OCI-LY1 (cell line): ENCODE results near the gene CD74.

Source experiments
- H2AFZ ChIP-seq: fragments of 200-600 bp; sonication (generic), shearing (Covaris generic); 2 replicates; pipeline ENCODE4 v1.6.0; 2014; ENCODE audit warnings: antibody characterized with exemption, mild to moderate bottlenecking, low read length
- H3F3A ChIP-seq: fragments of 200-600 bp; sonication (generic), shearing (Covaris generic); 2 replicates; pipeline ENCODE4 v1.6.0; 2014; ENCODE audit warnings: mild to moderate bottlenecking, antibody characterized with exemption, low read length, moderate library complexity; ENCODE audit not compliant: insufficient read depth
- H3K27ac ChIP-seq: fragments of 200-600 bp; sonication (generic); 2 replicates; pipeline ENCODE4 v1.5.1; 2014; ENCODE audit warnings: low read length, mixed run types, mild to moderate bottlenecking, low read depth; ENCODE audit not compliant: poor library complexity, severe bottlenecking
- H3K27me3 ChIP-seq: fragments of 200-600 bp; sonication (generic); 2 replicates; pipeline ENCODE4 v1.6.0; 2014; ENCODE audit warnings: antibody characterized with exemption, mild to moderate bottlenecking, low read length, moderate library complexity; ENCODE audit not compliant: insufficient read depth
- H3K36me3 ChIP-seq: fragments of 200-600 bp; sonication (generic); 2 replicates; pipeline ENCODE4 v1.6.1; 2014; ENCODE audit warnings: mild to moderate bottlenecking, antibody characterized with exemption, low read length, moderate library complexity, mixed read lengths; ENCODE audit not compliant: insufficient read depth
- H3K4me1 ChIP-seq: fragments of 200-600 bp; sonication (generic); 2 replicates; pipeline ENCODE4 v1.5.1; 2014; ENCODE audit warnings: mild to moderate bottlenecking, low read length, moderate library complexity; ENCODE audit not compliant: insufficient read depth, severe bottlenecking
- H3K4me2 ChIP-seq: fragments of 200-600 bp; sonication (generic), shearing (Covaris generic); 2 replicates; pipeline ENCODE4 v1.6.1; 2014; ENCODE audit warnings: low read length
- H3K4me3 ChIP-seq: fragments of 200-600 bp; sonication (generic); 2 replicates; pipeline ENCODE4 v1.5.1; 2014; ENCODE audit warnings: low read length, low read depth, mild to moderate bottlenecking, mixed read lengths; ENCODE audit not compliant: poor library complexity, severe bottlenecking
- H3K79me2 ChIP-seq: fragments of 200-600 bp; shearing (Covaris generic); 2 replicates; pipeline ENCODE4 v1.6.1; 2016; ENCODE audit warnings: mixed run types, low read length, mixed read lengths; ENCODE audit not compliant: insufficient read depth
- H3K9ac ChIP-seq: fragments of 200-600 bp; sonication (generic), shearing (Covaris generic); 2 replicates; pipeline ENCODE4 v1.6.1; 2014; ENCODE audit warnings: mild to moderate bottlenecking, low read length, mixed read lengths
- H3K9me2 ChIP-seq: fragments of 200-600 bp; sonication (generic), shearing (Covaris generic); 2 replicates; pipeline ENCODE4 v1.6.1; 2014; ENCODE audit warnings: low read depth, mild to moderate bottlenecking, low read length, mixed read lengths
- H3K9me3 ChIP-seq: fragments of 200-600 bp; shearing (Covaris generic); 2 replicates; pipeline ENCODE4 v1.6.1; 2014; ENCODE audit warnings: low read length, mixed read lengths
- H4K20me1 ChIP-seq: fragments of 200-600 bp; sonication (generic), shearing (Covaris generic); 2 replicates; pipeline ENCODE4 v1.6.0; 2016; ENCODE audit warnings: mild to moderate bottlenecking, low read length; ENCODE audit not compliant: insufficient read depth
- CTCF ChIP-seq: fragments of 200-600 bp; sonication (generic), shearing (Covaris generic); IDR thresholded peaks from 2 replicates; pipeline ENCODE4 v1.5.1; 2017; ENCODE audit warnings: mild to moderate bottlenecking, antibody characterized with exemption, low read length, moderate library complexity, mixed read lengths
- EZH2 ChIP-seq: fragments of 200-600 bp; sonication (generic), shearing (Covaris generic); IDR thresholded peaks from 2 replicates; pipeline ENCODE4 v1.8.0; 2017; ENCODE audit warnings: borderline replicate concordance, mixed run types, mild to moderate bottlenecking, antibody characterized with exemption, low read length, moderate library complexity, mixed read lengths

The CD74 gene

DNA sequence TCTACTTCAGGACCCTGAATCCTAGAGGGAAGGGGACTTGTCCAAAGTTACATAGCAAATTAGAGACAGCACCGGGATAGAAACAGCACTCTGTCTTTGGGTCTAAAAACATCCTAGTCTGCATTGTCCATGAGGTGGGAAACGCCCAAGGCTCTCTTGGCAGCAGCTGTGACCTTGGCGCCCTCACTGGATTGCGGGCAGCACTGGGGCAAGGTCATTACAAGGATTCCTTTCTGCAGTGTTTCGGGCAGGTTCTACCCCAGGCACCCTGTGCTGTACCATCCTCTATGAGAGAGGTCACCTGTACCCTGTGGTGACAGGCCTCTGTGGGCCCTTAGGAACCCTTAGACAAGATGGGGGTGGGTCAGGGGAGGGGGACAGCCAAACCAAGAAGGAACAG is 8.6 kb downstream of the CD74 start:
- Histone ChIP-seq H3K4me1 (peaks cover 26% of the 10 kb centered on the region), H3K9ac (no peak overlapping the region), H3K9me2 (no peaks in the 10 kb centered on the region), H3K27me3 (no peaks in the 10 kb centered on the region), H3K4me2 (no peak overlapping the region), H3K4me3 (no peak overlapping the region), H4K20me1 (no peaks in the 10 kb centered on the region), H3F3A (no peaks in the 10 kb centered on the region), H3K36me3 (peaks cover 92% of the 10 kb centered on the region), H3K79me2 (no peaks in the 10 kb centered on the region), H3K27ac (no peak overlapping the region), H3K9me3 (no peaks in the 10 kb centered on the region), H2AFZ (no peak overlapping the region)
- no peak for TF ChIP-seq EZH2
- no peak for TF ChIP-seq CTCF

DNA sequence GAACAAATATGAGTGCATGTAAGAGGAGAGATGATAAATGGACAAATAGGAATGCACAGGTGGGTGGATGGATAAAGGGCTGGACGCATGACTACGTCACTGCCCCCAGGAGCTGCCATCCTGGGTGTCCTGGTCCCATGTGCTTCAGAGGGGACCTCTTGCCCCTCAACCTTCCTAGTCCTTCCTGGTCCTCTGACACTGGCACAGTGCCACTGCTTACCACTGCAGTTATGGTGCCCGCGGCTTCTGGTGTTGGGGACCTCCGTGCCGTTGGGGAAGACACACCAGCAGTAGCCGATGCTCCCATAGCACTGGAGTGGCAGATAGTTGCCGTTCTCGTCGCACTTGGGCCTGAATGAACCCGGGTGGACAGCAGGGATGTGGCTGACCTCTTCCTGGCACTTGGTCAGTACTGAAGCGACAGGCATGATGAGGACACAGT is 9.8 kb downstream of the CD74 start:
- H3K27ac ChIP-seq = no peak overlapping the region
- no peak for TF ChIP-seq EZH2
- TF ChIP-seq CTCF = no peak
- no peak overlapping the region for H3K9ac ChIP-seq
- no peak overlapping the region for H2AFZ ChIP-seq
- no peaks in the 10 kb centered on the region for H3K9me2 ChIP-seq
- no peak overlapping the region for H3K4me2 ChIP-seq
- no peaks in the 10 kb centered on the region for H3K9me3 ChIP-seq
- H3K4me3 ChIP-seq = no peak overlapping the region
- H3F3A ChIP-seq = no peaks in the 10 kb centered on the region
- no peaks in the 10 kb centered on the region for H3K79me2 ChIP-seq
- no peaks in the 10 kb centered on the region for H3K27me3 ChIP-seq
- no peaks in the 10 kb centered on the region for H4K20me1 ChIP-seq
- H3K4me1 ChIP-seq = peaks cover 18% of the 10 kb centered on the region
- peaks cover 93% of the 10 kb centered on the region for H3K36me3 ChIP-seq

GRCh38 chr5:150402229-150402773 is 10.4 kb downstream of the CD74 start:
- no peaks in the 10 kb centered on the region for H3K9me3 ChIP-seq
- H3K27me3 ChIP-seq = no peaks in the 10 kb centered on the region
- no peak overlapping the region for H3K9ac ChIP-seq
- peaks cover 12% of the 10 kb centered on the region for H3K4me1 ChIP-seq
- H3K79me2 ChIP-seq = no peaks in the 10 kb centered on the region
- H3F3A ChIP-seq = no peaks in the 10 kb centered on the region
- H4K20me1 ChIP-seq = no peaks in the 10 kb centered on the region
- no peak overlapping the region for H3K27ac ChIP-seq
- TF ChIP-seq EZH2 = no peak
- no peak for TF ChIP-seq CTCF
- H3K9me2 ChIP-seq = no peaks in the 10 kb centered on the region
- H3K4me2 ChIP-seq = no peak overlapping the region
- peaks cover 95% of the 10 kb centered on the region for H3K36me3 ChIP-seq
- no peak overlapping the region for H3K4me3 ChIP-seq
- no peak overlapping the region for H2AFZ ChIP-seq
